Spleen (tissue), 11 donors: Measurements from ENCODE around the gene ZNHIT2. TPM values are rescaled to one million over a fixed set of nuclear protein-coding genes. Genes with fewer than 3 reads are reported as not detected.
A peak's percentile ranks its signal among the peaks of the same experiment; 100 is the strongest.

ENCODE experiments used
- DNase-seq: peaks from one replicate; pipeline ENCODE4 v3.0.0-alpha.2; 2020
- H3K27ac ChIP-seq, 8 donors: fragments of 200-600 bp; sonication (generic) in 7 of 8; 1 replicate in 4 of 8; 2 replicates in 4 of 8; pipeline versions ENCODE4 v1.5.0 to v1.8.0; 2016 to 2021; ENCODE audit warnings: inconsistent platforms in 4 of 8, mild to moderate bottlenecking in 4 of 8, moderate library complexity in 1 of 8
- H3K27me3 ChIP-seq, 7 donors: fragments of 200-600 bp; sonication (generic) in 6 of 7; replicated peaks in 1 of 7; 1 replicate in 4 of 7; 2 replicates in 3 of 7; pipeline versions ENCODE4 v1.5.0 to v1.8.0; 2016 to 2021; ENCODE audit warnings: inconsistent platforms in 3 of 7, mild to moderate bottlenecking in 1 of 7
- H3K36me3 ChIP-seq, 6 donors: fragments of 200-600 bp; sonication (generic) in 5 of 6; 1 replicate in 4 of 6; 2 replicates in 2 of 6; pipeline versions ENCODE4 v1.5.0 to v1.8.0; 2016 to 2021; ENCODE audit warnings: inconsistent platforms in 2 of 6
- H3K4me1 ChIP-seq, 6 donors: fragments of 200-600 bp; sonication (generic) in 5 of 6; 1 replicate in 3 of 6; 2 replicates in 3 of 6; pipeline versions ENCODE4 v1.5.0 to v1.8.0; 2016 to 2021; ENCODE audit warnings: inconsistent platforms in 3 of 6
- H3K4me3 ChIP-seq, 8 donors: fragments of 200-600 bp; sonication (generic) in 7 of 8; 1 replicate in 4 of 8; 2 replicates in 4 of 8; pipeline versions ENCODE4 v1.5.0 to v1.8.0; 2016 to 2021; ENCODE audit warnings: inconsistent platforms in 4 of 8, mild to moderate bottlenecking in 4 of 8, moderate library complexity in 2 of 8
- H3K9me3 ChIP-seq, 8 donors: fragments of 200-600 bp; sonication (generic) in 7 of 8; 1 replicate in 4 of 8; 2 replicates in 4 of 8; pipeline versions ENCODE4 v1.5.0 to v1.8.0; 2016 to 2021; ENCODE audit warnings: inconsistent platforms in 4 of 8
- POLR2A ChIP-seq, 3 donors: fragments of 450-650 bp; IDR thresholded peaks; one replicate each; pipeline ENCODE4 v1.5.1; 2017; ENCODE audit warnings: antibody characterized with exemption in 3 of 3, mild to moderate bottlenecking in 1 of 3
- POLR2AphosphoS5 ChIP-seq, 3 donors: sonication (generic); formaldehyde crosslinking; IDR thresholded peaks; one replicate each; pipeline ENCODE4 v1.5.1; 2017; ENCODE audit warnings: antibody characterized with exemption in 3 of 3
- WGBS, 5 donors: extraction: QIAGEN DNeasy Blood & Tissue Kit in 3 of 5; methylation state at CpG; one replicate each; pipeline versions ENCODE4 v1.1.5 to v1.1.7; 2013 to 2018; 5-methylcytosine and 5-hydroxymethylcytosine counted together
- intact Hi-C: fragments of 100-400 bp; cut with DNase I; formaldehyde crosslinking; loops from one replicate; pipeline ENCODE4 v1.15.0; 2023; ENCODE audit warnings: low total_unique reads
- polyA plus RNA-seq, 3 donors: library from polyadenylated mRNA; stranded (reverse); fragments of 200-250 nt; gene quantifications; one replicate each; pipeline ENCODE4 v1.2.1, GENCODE V29; 2013
- total RNA-seq, 7 donors: library from RNA; depleted of rRNA in 3 of 7; stranded (reverse); fragments of >200 nt in 3 of 7; fragmentation: NEBNext Ultra II Directional in 4 of 7; extraction: Animal tissue kit (Norgen Biotek cat#: 25700) in 4 of 7; gene quantifications; one replicate each; pipeline versions ENCODE4 v1.1.0 to v1.2.1, GENCODE V29; 2016 to 2021
- TF ChIP-seq, protein P1 (sequence below), 11 experiments: fragments of 200-600 bp in 7 of 11; fragments of 450-650 bp in 4 of 11; sonication (generic) in 4 of 11; IDR thresholded peaks in 8 of 11; conservative IDR thresholded peaks in 3 of 11; 1 replicate in 7 of 11; 2 replicates in 4 of 11; pipeline versions ENCODE4 v1.4.0 to v1.8.0; 2016 to 2021; ENCODE audit warnings: antibody characterized with exemption in 11 of 11, inconsistent platforms in 4 of 11, mild to moderate bottlenecking in 1 of 11
- donor health status: healthy with polysubstance abuse.
- donor health status: DM: no; HTN: no; CAD: no; lungs with moderate emphysema.
- donor health status: DM: no; HTN: no; CAD: no.
- donor health status: Bipolar disorder and iron deficiency.
- donor health status: healthy.
- donor health status: DM: no; HTN: no; CAD: no.
- donor health status: DM: yes; HTN: yes; CAD: no.

ZNHIT2 gene
- total and polyA plus RNA-seq, 10 donors, result 7.9 to 21.1 (median 13.3) TPM

DNA sequence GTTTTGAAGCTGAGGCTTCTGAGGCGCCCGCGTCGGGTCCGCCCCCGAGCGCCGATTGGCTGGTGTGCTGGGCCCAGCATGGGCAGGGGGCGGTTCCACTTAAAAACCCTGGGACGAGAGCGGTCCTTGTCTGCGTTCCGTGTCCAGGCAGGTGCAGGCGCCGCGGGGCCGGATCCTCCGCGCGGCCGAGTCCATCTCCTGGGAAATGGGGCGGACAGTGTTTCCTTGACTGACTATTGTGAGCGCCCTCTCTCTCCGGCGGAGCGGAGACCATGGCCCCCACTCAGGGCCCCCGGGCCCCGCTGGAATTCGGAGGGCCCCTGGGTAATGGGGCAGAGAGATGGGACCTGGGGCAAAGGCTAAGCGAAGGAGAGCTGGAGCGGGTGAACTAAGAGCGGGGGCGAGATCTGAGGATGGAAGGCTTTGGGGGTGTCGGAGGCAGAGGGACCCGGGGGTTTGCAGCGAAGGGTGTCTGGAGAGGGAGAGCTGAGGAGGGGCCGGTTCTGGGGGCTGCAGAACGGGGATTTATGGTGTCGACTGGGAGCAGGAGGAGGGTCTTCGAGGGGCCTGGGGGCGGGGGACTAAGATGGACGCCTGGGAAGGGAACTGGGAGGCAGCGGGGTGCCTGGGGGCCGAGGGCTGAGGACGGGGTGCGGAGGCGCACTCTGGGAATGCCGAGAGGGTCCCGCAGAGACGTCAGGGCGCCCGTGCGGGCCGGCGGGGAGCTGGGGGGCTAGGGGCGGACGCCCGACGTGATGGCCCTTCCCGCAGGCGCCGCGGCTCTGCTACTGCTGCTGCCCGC lies 5.6 kb downstream of the ZNHIT2 start, which contains the start of gene TM7SF2:
Gene TM7SF2 (plus strand): TSS at position 129 of the 802 bp plus-strand sequence. CDS start 144 bp downstream, at position 273.
- TF ChIP-seq POLR2A (IDR thresholded peaks at IDR 0.05), result peak in 1 of 3 donors; percentile 72
- TF ChIP-seq, protein P1, sequence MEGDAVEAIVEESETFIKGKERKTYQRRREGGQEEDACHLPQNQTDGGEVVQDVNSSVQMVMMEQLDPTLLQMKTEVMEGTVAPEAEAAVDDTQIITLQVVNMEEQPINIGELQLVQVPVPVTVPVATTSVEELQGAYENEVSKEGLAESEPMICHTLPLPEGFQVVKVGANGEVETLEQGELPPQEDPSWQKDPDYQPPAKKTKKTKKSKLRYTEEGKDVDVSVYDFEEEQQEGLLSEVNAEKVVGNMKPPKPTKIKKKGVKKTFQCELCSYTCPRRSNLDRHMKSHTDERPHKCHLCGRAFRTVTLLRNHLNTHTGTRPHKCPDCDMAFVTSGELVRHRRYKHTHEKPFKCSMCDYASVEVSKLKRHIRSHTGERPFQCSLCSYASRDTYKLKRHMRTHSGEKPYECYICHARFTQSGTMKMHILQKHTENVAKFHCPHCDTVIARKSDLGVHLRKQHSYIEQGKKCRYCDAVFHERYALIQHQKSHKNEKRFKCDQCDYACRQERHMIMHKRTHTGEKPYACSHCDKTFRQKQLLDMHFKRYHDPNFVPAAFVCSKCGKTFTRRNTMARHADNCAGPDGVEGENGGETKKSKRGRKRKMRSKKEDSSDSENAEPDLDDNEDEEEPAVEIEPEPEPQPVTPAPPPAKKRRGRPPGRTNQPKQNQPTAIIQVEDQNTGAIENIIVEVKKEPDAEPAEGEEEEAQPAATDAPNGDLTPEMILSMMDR (IDR thresholded peaks at IDR 0.05 in 8 of 11, conservative IDR thresholded peaks at IDR 0.05 in 3 of 11), result peak in 1 of 11 experiments; percentile 29
- peak; percentile 89 to 96 (median 94) for TF ChIP-seq POLR2AphosphoS5 (IDR thresholded peaks at IDR 0.05)
- Histone ChIP-seq H3K9me3 (no peaks in the 10 kb centered on the region), H3K27ac (peak within 1 kb of the TSS; percentile 35 to 84 (median 76)), H3K36me3 (peaks cover 0 to 50% (median 36%) of the 10 kb centered on the region in 6 donors), H3K4me3 (peak within 1 kb of the TSS; percentile 54 to 77 (median 57)), H3K4me1 (peaks cover 40 to 69% (median 56%) of the 10 kb centered on the region in 6 donors), H3K27me3 (no peaks in the 10 kb centered on the region)
- DNase-seq, result peak; percentile 99
- 0 to 1% (median 1%) methylated on average over 34 to 64 of the region's 64 CpGs for WGBS, 5 donors
- intact Hi-C loops, result no loop called here

DNA sequence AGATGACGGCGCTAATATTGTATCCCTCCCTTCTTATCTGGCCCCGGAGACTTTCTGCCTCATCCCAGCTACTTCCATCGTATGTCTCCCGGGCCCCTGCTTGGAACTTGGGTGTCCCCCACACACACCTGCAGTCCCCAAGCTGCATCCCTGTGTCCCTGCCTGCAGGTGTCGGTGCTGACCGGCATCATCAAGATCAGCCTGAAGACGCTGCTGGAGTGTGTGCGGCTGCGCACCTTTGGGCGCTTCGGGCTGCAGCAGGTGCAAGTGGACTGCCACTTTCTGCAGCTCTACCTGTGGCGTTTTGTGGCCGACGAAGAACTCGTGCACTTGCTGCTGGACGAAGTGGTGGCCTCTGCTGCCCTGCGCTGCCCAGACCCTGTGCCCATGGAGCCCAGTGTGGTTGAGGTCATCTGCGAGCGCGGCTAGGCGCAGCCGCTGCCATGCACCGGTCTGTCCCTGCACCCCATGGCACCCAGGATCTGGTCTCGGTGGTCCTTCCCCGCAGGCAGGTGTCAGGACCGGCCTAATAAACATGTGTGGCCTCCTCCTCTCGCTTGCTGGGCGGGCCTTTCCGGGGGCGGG lies 6.2 kb downstream of the ZNHIT2 start:
- intact Hi-C loops, result no loop called here
- H3K4me1 ChIP-seq, result peaks cover 36 to 62% (median 49%) of the 10 kb centered on the region in 6 donors

DNA sequence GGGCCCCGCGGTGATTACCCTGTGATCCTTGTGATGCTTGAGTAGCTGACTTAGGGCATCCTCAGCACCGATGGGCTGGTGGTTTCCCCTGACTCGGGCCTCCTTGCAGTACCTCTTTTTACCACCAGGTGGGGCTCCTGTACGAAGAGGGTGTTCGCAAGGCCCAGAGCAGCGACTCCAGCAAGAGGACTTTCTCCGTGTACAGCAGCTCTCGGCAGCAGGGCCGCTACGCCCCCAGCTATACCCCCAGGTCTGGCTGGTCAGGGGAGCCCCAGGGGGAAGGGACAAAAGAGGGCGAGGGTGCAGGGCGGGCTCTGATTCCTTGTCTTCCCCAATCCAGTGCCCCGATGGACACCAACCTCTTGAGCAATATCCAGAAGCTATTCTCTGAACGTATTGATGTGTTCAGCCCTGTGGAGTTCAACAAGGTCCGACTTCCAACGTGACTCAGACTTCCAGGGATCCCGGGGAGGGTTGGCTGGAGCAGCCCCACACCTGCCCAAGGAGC lies 7.1 kb downstream of the ZNHIT2 start:
- no peaks in the 10 kb centered on the region for H3K27me3 ChIP-seq
- H3K36me3 ChIP-seq, result peaks cover 0 to 51% (median 31%) of the 10 kb centered on the region in 6 donors
- H3K9me3 ChIP-seq, result no peaks in the 10 kb centered on the region
- intact Hi-C loops, result no loop called here
- peaks cover 28 to 53% (median 42%) of the 10 kb centered on the region in 6 donors for H3K4me1 ChIP-seq
- H3K27ac ChIP-seq, result peak overlapping the region; percentile 32 to 84 (median 58)
- no peak overlapping the region for H3K4me3 ChIP-seq
- peak; percentile 95 for DNase-seq
- TF ChIP-seq POLR2AphosphoS5 (IDR thresholded peaks at IDR 0.05) (peak; percentile 46 to 61 (median 49)), POLR2A (IDR thresholded peaks at IDR 0.05) (no peak)
- TF ChIP-seq, protein P1 (IDR thresholded peaks at IDR 0.05 in 8 of 11, conservative IDR thresholded peaks at IDR 0.05 in 3 of 11), result peak; percentile 97 to 100 (median 99)
- 14 to 20% (median 15%) methylated on average over 12 to 18 of the region's 18 CpGs for WGBS, 5 donors

More for the DNA sequence above, 6.2 kb downstream of the ZNHIT2 start:
- H3K27ac ChIP-seq, result peak overlapping the region in 7 of 8 donors; percentile 35 to 84 (median 77)
- H3K27me3 ChIP-seq, result no peaks in the 10 kb centered on the region
- H3K4me3 ChIP-seq, result peak overlapping the region in 7 of 8 donors; percentile 54 to 77 (median 57)
- H3K36me3 ChIP-seq, result peaks cover 0 to 51% (median 35%) of the 10 kb centered on the region in 6 donors
- 64 to 69% (median 66%) methylated on average over 27 to 31 of the region's 31 CpGs for WGBS, 5 donors
- no peaks in the 10 kb centered on the region for H3K9me3 ChIP-seq
- TF ChIP-seq POLR2AphosphoS5 (IDR thresholded peaks at IDR 0.05) (no peak), POLR2A (IDR thresholded peaks at IDR 0.05) (no peak)
- TF ChIP-seq, protein P1 (IDR thresholded peaks at IDR 0.05 in 8 of 11, conservative IDR thresholded peaks at IDR 0.05 in 3 of 11), result no peak
- DNase-seq, result no peak
